Endodermal cell (in vitro differentiated cells): ENCODE results near the gene CSPG4. TPM values are rescaled to one million over a fixed set of nuclear protein-coding genes. Genes with fewer than 3 reads are reported as not detected.
"Not testable (repeated sequence)": the region's sequence is repeated elsewhere in the genome, so short reads cannot be mapped to it uniquely, and the experiment has no call there.

Experiments
- DNase-seq: peaks from one replicate; pipeline ENCODE4 v3.0.0-alpha.2; 2017
- H3K27ac ChIP-seq: 2 replicates; pipeline ENCODE4 v1.5.1; 2013; ENCODE audit warnings: mild to moderate bottlenecking, low read depth, low read length, moderate library complexity
- H3K27me3 ChIP-seq: 2 replicates; pipeline ENCODE4 v1.6.1; 2013; ENCODE audit warnings: mild to moderate bottlenecking, low read length, moderate library complexity; ENCODE audit not compliant: insufficient read depth, control insufficient read depth, poor library complexity, severe bottlenecking
- H3K36me3 ChIP-seq: 2 replicates; pipeline ENCODE4 v1.7.0; 2013; ENCODE audit warnings: mild to moderate bottlenecking, low read length, moderate library complexity; ENCODE audit not compliant: control insufficient read depth, insufficient read depth
- H3K4me1 ChIP-seq: one replicate; pipeline ENCODE4 v1.7.0; 2013; ENCODE audit warnings: low read length; ENCODE audit not compliant: control insufficient read depth, insufficient read depth
- H3K4me3 ChIP-seq: 2 replicates; pipeline ENCODE4 v1.5.1; 2013; ENCODE audit warnings: mild to moderate bottlenecking, low read length, moderate library complexity
- H3K9ac ChIP-seq: 2 replicates; pipeline ENCODE4 v1.6.1; 2013; ENCODE audit warnings: mild to moderate bottlenecking, low read length, moderate library complexity; ENCODE audit not compliant: poor library complexity, severe bottlenecking; ENCODE audit errors: extremely low read depth
- H3K9me3 ChIP-seq: 2 replicates; pipeline ENCODE4 v1.6.1; 2013; ENCODE audit warnings: mild to moderate bottlenecking, low read length, moderate library complexity; ENCODE audit not compliant: control insufficient read depth
- H3K27ac Mint-ChIP-seq: 2 replicates; pipeline ENCODE4 v1.8.0; 2020; ENCODE audit warnings: mixed read lengths
- H3K27me3 Mint-ChIP-seq: 2 replicates; pipeline ENCODE4 v1.8.0; 2021; ENCODE audit warnings: mild to moderate bottlenecking, mixed read lengths; ENCODE audit not compliant: insufficient read depth
- H3K36me3 Mint-ChIP-seq: 2 replicates; pipeline ENCODE4 v1.8.0; 2020; ENCODE audit warnings: low read depth, mixed read lengths
- H3K4me1 Mint-ChIP-seq: 2 replicates; pipeline ENCODE4 v1.8.0; 2020; ENCODE audit warnings: mixed read lengths
- H3K4me3 Mint-ChIP-seq: 2 replicates; pipeline ENCODE4 v1.8.0; 2020; ENCODE audit warnings: mild to moderate bottlenecking, moderate library complexity, mixed read lengths
- H3K9me3 Mint-ChIP-seq: 2 replicates; pipeline ENCODE4 v1.8.0; 2020; ENCODE audit warnings: mild to moderate bottlenecking, mixed read lengths
- CTCF ChIP-seq: fragments of 200-600 bp; sonication (generic); conservative IDR thresholded peaks from 2 replicates; pipeline ENCODE4 v1.5.0; 2021; ENCODE audit warnings: antibody characterized with exemption, mild to moderate bottlenecking
- WGBS, 2 experiments: methylation state at CpG; one replicate each; pipeline versions ENCODE4 v1.1.5 to v1.1.7; 2013; ENCODE audit warnings: missing lambda C conversion rate in 2 of 2, mixed read lengths in 1 of 2; ENCODE audit not compliant: insufficient coverage in 1 of 2, insufficient read length in 1 of 2; 5-methylcytosine and 5-hydroxymethylcytosine counted together
- total RNA-seq, 2 donors: library from RNA; stranded (reverse); fragmentation: NEBNext Ultra II Directional in 1 of 2; extraction: Animal tissue kit (Norgen Biotek cat#: 25700) in 1 of 2; gene quantifications; 2 replicates in 1 of 2; 3 replicates in 1 of 2; pipeline ENCODE4 v1.2.1, GENCODE V29; 2021

Gene CSPG4
- total RNA-seq, 2 donors from 2014 or later: 1.8 to 3.3 TPM

GRCh38 chr15:75749820-75750219, 37.2 kb upstream of the CSPG4 start:
- WGBS, 2 experiments: 80% methylated on average over 4 of the region's 4 CpGs; no CpG with 5 or more reads in 1 of the 2 experiments
- H3K9me3 ChIP-seq: no peaks in the 10 kb centered on the region
- H3K27me3 ChIP-seq: no peaks in the 10 kb centered on the region
- no peak overlapping the region for H3K9ac ChIP-seq
- H3K4me3 Mint-ChIP-seq: no peak overlapping the region
- H3K4me3 ChIP-seq: no peak overlapping the region
- TF ChIP-seq CTCF: no peak
- DNase-seq: peak; percentile 28
- no peaks in the 10 kb centered on the region for H3K9me3 Mint-ChIP-seq
- H3K4me1 ChIP-seq: no peaks in the 10 kb centered on the region
- H3K4me1 Mint-ChIP-seq: no peaks in the 10 kb centered on the region
- H3K27ac ChIP-seq: no peak overlapping the region
- H3K27me3 Mint-ChIP-seq: peaks cover 2% of the 10 kb centered on the region
- H3K27ac Mint-ChIP-seq: no peak overlapping the region
- no peaks in the 10 kb centered on the region for H3K36me3 ChIP-seq
- H3K36me3 Mint-ChIP-seq: no peaks in the 10 kb centered on the region

DNA sequence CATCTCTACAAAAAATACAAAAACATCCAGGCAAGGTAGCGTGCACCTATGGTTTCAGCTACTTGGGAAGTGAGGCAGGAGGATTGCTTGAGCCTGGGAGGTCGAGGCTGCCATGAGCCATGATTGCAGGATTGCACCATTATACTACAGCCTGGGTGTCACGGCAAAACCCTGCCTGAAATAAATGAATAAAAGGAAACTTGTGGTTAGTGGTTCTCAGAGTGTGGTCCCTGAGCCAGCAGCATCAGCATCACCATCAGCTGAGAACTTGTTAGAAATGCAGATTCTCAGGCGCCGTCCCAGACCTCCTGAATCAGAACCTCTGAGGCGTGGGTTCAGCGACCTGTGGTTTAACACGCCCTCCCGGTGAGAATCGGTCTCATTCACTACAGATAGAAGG, 36.2 kb upstream of the CSPG4 start:
- H3K27ac ChIP-seq, H3K4me1 ChIP-seq, H3K9me3 Mint-ChIP-seq, H3K9ac ChIP-seq, H3K4me3 Mint-ChIP-seq, H3K36me3 ChIP-seq, H3K36me3 Mint-ChIP-seq, H3K4me1 Mint-ChIP-seq, H3K27me3 Mint-ChIP-seq, H3K9me3 ChIP-seq, H3K27ac Mint-ChIP-seq, H3K4me3 ChIP-seq, H3K27me3 ChIP-seq: not testable (repeated sequence)
- DNase-seq: peak; percentile 10
- 94 to 100% methylated on average over 3 of the region's 10 CpGs for WGBS, 2 experiments

GRCh38 chr15:75747121-75747520, 34.5 kb upstream of the CSPG4 start:
- not testable (repeated sequence) for H3K4me1 ChIP-seq, H3K27me3 Mint-ChIP-seq, H3K36me3 ChIP-seq, H3K4me1 Mint-ChIP-seq, H3K9me3 ChIP-seq, H3K27ac Mint-ChIP-seq, H3K27ac ChIP-seq, H3K36me3 Mint-ChIP-seq, H3K4me3 Mint-ChIP-seq, H3K4me3 ChIP-seq, H3K9ac ChIP-seq, H3K27me3 ChIP-seq
- peaks cover 13% of the 10 kb centered on the region for H3K9me3 Mint-ChIP-seq
- 96 to 100% methylated on average over 2 to 4 of the region's 5 CpGs for WGBS, 2 experiments
- DNase-seq: peak; percentile 5

- no peak for DNase-seq
- no peak for TF ChIP-seq CTCF
- H3K27me3 Mint-ChIP-seq: peaks cover 20% of the 10 kb centered on the region
- H3K36me3 ChIP-seq: no peaks in the 10 kb centered on the region
- peaks cover 18% of the 10 kb centered on the region for H3K9me3 Mint-ChIP-seq
- no peak overlapping the region for H3K27ac ChIP-seq
- no peak overlapping the region for H3K9ac ChIP-seq
- H3K4me3 ChIP-seq: no peak overlapping the region
- no peaks in the 10 kb centered on the region for H3K4me1 ChIP-seq
- H3K27ac Mint-ChIP-seq: no peak overlapping the region
- 84 to 86% methylated on average over 1 of the region's 1 CpG for WGBS, 2 experiments
- H3K4me3 Mint-ChIP-seq: no peak overlapping the region
- H3K27me3 ChIP-seq: peaks cover under 1% of the 10 kb centered on the region
- H3K9me3 ChIP-seq: peaks cover 4% of the 10 kb centered on the region
- H3K4me1 Mint-ChIP-seq: no peaks in the 10 kb centered on the region
- no peaks in the 10 kb centered on the region for H3K36me3 Mint-ChIP-seq
Observed at GRCh38 chr15:75745305-75745704, 32.7 kb upstream of the CSPG4 start.

- peaks cover 17% of the 10 kb centered on the region for H3K27me3 ChIP-seq
- Mint-ChIP-seq H3K9me3 (peaks cover 18% of the 10 kb centered on the region), H3K27me3 (peaks cover 38% of the 10 kb centered on the region)
- H3K27ac ChIP-seq, H3K9ac ChIP-seq, H3K9me3 ChIP-seq, H3K4me3 ChIP-seq, H3K4me1 Mint-ChIP-seq, H3K36me3 Mint-ChIP-seq, H3K4me1 ChIP-seq, H3K4me3 Mint-ChIP-seq, H3K36me3 ChIP-seq, H3K27ac Mint-ChIP-seq: not testable (repeated sequence)
- 91% methylated on average over 4 of the region's 4 CpGs; no CpG with 5 or more reads in 1 of the 2 experiments for WGBS, 2 experiments
- DNase-seq: peak; percentile 17
Observed at GRCh38 chr15:75742346-75742745, 29.7 kb upstream of the CSPG4 start.
